GM12878 (cell line): ENCODE data around the gene CLCNKA. TPM values are rescaled to one million over a fixed set of nuclear protein-coding genes. Genes with fewer than 3 reads are reported as not detected.
A peak's percentile ranks its signal among the peaks of the same experiment; 100 is the strongest.

Experiments
- BHLHE40 ChIP-seq, 2 experiments: fragments of 450-650 bp in 1 of 2; IDR thresholded peaks; 2 replicates each; pipeline ENCODE4 v1.6.1; 2011 to 2017; ENCODE audit warnings: low read depth in 2 of 2, borderline replicate concordance in 1 of 2, improper control_type of control experiment in 1 of 2, low read length in 1 of 2, mild to moderate bottlenecking in 1 of 2
- CHD1 ChIP-seq: IDR thresholded peaks from 2 replicates; pipeline ENCODE4 v1.6.1; 2012; ENCODE audit warnings: low read depth, low read length, improper control_type of control experiment
- CREM ChIP-seq: IDR thresholded peaks from 2 replicates; pipeline ENCODE4 v1.6.1; 2014; ENCODE audit warnings: antibody characterized with exemption, low read depth
- HDAC6 ChIP-seq: fragments of 200-600 bp; sonication (generic); IDR thresholded peaks from one replicate; pipeline ENCODE4 v1.8.0; 2017; ENCODE audit warnings: antibody characterized with exemption; ENCODE audit not compliant: unreplicated experiment
- MTA2 ChIP-seq: fragments of 450-650 bp; IDR thresholded peaks from 2 replicates; pipeline ENCODE4 v1.6.1; 2016; ENCODE audit warnings: low read depth, mild to moderate bottlenecking, moderate library complexity
- NKRF ChIP-seq: fragments of 450-650 bp; conservative IDR thresholded peaks from 2 replicates; pipeline ENCODE4 v1.6.1; 2017; ENCODE audit warnings: mild to moderate bottlenecking, moderate library complexity
- NR2C1 ChIP-seq: fragments of 450-650 bp; IDR thresholded peaks from 2 replicates; pipeline ENCODE4 v1.6.1; 2017; ENCODE audit warnings: antibody characterized with exemption, mild to moderate bottlenecking, moderate library complexity
- NRF1 ChIP-seq: conservative IDR thresholded peaks from 2 replicates; pipeline ENCODE4 v1.6.1; 2011; ENCODE audit warnings: mild to moderate bottlenecking, low read depth, low read length, improper control_type of control experiment
- PAX5 ChIP-seq: IDR thresholded peaks from 2 replicates; pipeline ENCODE4 v1.6.1; 2011; ENCODE audit warnings: low read depth, low read length, borderline replicate concordance
- PBX3 ChIP-seq: IDR thresholded peaks from 2 replicates; pipeline ENCODE4 v1.6.1; 2011; ENCODE audit warnings: mild to moderate bottlenecking, low read depth, low read length, moderate library complexity; ENCODE audit not compliant: insufficient replicate concordance
- RB1 ChIP-seq: fragments of 450-650 bp; formaldehyde crosslinking; IDR thresholded peaks from 2 replicates; pipeline ENCODE4 v1.6.1; 2017; ENCODE audit warnings: mild to moderate bottlenecking, borderline replicate concordance
- RUNX3 ChIP-seq: IDR thresholded peaks from 2 replicates; pipeline ENCODE4 v1.6.1; 2012; ENCODE audit warnings: low read length, inconsistent platforms
- STAT3 ChIP-seq: IDR thresholded peaks from 2 replicates; pipeline ENCODE4 v1.6.1; 2011; ENCODE audit warnings: low read depth, low read length, improper control_type of control experiment
- ZNF207 ChIP-seq: fragments of 450-650 bp; IDR thresholded peaks from 2 replicates; pipeline ENCODE4 v1.6.1; 2014; ENCODE audit warnings: antibody characterized with exemption, mild to moderate bottlenecking, borderline replicate concordance
- polyA plus RNA-seq, 11 experiments: library from polyadenylated mRNA; depleted of rRNA in 4 of 11; unstranded in 6 of 11; stranded (reverse) in 5 of 11; fragments of >200 nt; fragmentation: Nextera tagmentation in 4 of 11; fragmentation: Illumina TruSeq in 1 of 11; extraction: Ambion mirVana in 4 of 11; extraction: Trizol in 1 of 11; gene quantifications; 1 replicate in 1 of 11; 2 replicates in 10 of 11; pipeline versions ENCODE4 v1.2.1 to v1.2.3, GENCODE V29; 2011 to 2016; ENCODE audit warnings: inconsistent platforms in 2 of 11, missing spikeins in 2 of 11, low read depth in 1 of 11
- total RNA-seq, 4 experiments: library from RNA; depleted of rRNA in 3 of 4; stranded (reverse); fragments of >200 nt in 3 of 4; fragmentation: Illumina TruSeq in 1 of 4; extraction: Trizol in 1 of 4; gene quantifications; 2 replicates each; pipeline versions ENCODE4 v1.2.1 to v1.2.3, GENCODE V29; 2013 to 2021
- TF ChIP-seq, protein P1 (sequence below): fragments of 150-350 bp; IDR thresholded peaks from 2 replicates; pipeline ENCODE4 v1.6.1; 2014; ENCODE audit warnings: mild to moderate bottlenecking, low read depth, low read length

The CLCNKA gene
- total and polyA plus RNA-seq, 10 of the 15 experiments (the other 5 are each of a cell fraction or from before 2014, with no cell fraction given), result 0.02 to 0.15 (median 0.08) TPM; not detected in 6

DNA sequence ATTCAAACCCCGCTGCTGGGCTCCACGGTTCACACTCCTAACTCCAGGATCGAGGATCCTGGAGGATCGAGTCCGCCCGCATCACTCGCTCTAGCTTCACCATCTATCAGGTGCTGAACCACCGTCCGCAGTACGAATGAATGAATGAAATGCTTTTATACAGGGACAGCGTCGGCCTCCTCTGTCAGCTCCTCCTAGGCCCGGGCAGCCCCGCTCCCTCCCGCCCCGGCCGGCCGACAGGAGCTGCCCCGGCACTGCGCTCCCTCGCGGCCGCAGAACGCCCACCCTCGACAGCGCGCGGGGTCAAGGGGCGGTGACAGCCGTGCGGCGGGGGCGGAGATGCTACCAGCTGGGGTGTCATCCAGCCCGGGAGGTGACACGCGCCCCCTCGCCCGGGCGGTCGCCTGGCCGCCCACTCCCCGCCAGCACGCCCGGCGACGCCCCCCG is 46.5 kb upstream of the CLCNKA start (continued):
- TF ChIP-seq NKRF (peak; percentile 25), BHLHE40 (IDR thresholded peaks at IDR 0.05; ENCODE audit: borderline replicate concordance in 1 of 2, low read depth in 2 of 2, low read length in 1 of 2) (peak in 1 of 2 experiments; percentile 73; a peak in 2 of 4 replicates), RB1 (0 out of 2 replicates have a peak, but pooled peaks have one; percentile 46), MTA2 (no peak), HDAC6 (no peak), ZNF207 (0 out of 2 replicates have a peak, but pooled peaks have one; percentile 11), CHD1 (no peak), STAT3 (no peak), RUNX3 (peak; percentile 15), PAX5 (no peak), PBX3 (peak; percentile 27), NRF1 (no peak), NR2C1 (peak; percentile 79), CREM (no peak)
- TF ChIP-seq, protein P1, sequence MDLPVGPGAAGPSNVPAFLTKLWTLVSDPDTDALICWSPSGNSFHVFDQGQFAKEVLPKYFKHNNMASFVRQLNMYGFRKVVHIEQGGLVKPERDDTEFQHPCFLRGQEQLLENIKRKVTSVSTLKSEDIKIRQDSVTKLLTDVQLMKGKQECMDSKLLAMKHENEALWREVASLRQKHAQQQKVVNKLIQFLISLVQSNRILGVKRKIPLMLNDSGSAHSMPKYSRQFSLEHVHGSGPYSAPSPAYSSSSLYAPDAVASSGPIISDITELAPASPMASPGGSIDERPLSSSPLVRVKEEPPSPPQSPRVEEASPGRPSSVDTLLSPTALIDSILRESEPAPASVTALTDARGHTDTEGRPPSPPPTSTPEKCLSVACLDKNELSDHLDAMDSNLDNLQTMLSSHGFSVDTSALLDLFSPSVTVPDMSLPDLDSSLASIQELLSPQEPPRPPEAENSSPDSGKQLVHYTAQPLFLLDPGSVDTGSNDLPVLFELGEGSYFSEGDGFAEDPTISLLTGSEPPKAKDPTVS, result no peak
